Body of pancreas (tissue), 4 donors: Measurements from ENCODE around the gene ZNF335. TPM values are rescaled to one million over a fixed set of nuclear protein-coding genes. Genes with fewer than 3 reads are reported as not detected.
A peak's percentile ranks its signal among the peaks of the same experiment; 100 is the strongest.

Experiments
- ATAC-seq: fragments of 150-250 bp; one replicate; pipeline ENCODE4 v1.9.1; 2016
- DNase-seq, 4 donors: peaks; one replicate each; pipeline ENCODE4 v3.0.0-alpha.2; 2019
- H3K27ac ChIP-seq, 4 donors: fragments of 200-600 bp; sonication (generic); 1 replicate in 3 of 4; 2 replicates in 1 of 4; pipeline versions ENCODE4 v1.5.1 to v1.6.1; 2016 to 2019; ENCODE audit warnings: mild to moderate bottlenecking in 1 of 4, mixed read lengths in 1 of 4, moderate library complexity in 1 of 4
- H3K27me3 ChIP-seq, 2 donors: fragments of 200-600 bp; sonication (generic); one replicate each; pipeline ENCODE4 v1.6.0; 2016; ENCODE audit warnings: mild to moderate bottlenecking in 1 of 2
- H3K36me3 ChIP-seq, 2 donors: fragments of 200-600 bp; sonication (generic); replicated peaks in 1 of 2; 2 replicates each; pipeline ENCODE4 v1.5.1; 2016; ENCODE audit warnings: low read depth in 2 of 2; ENCODE audit not compliant: insufficient read depth in 1 of 2
- H3K4me1 ChIP-seq: fragments of 200-600 bp; sonication (generic); one replicate; pipeline ENCODE4 v1.6.0; 2016
- H3K4me3 ChIP-seq, 2 donors: fragments of 200-600 bp; sonication (generic); 1 replicate in 1 of 2; 2 replicates in 1 of 2; pipeline ENCODE4 v1.5.1; 2016 to 2019
- H3K9me3 ChIP-seq, 3 donors: fragments of 200-600 bp; sonication (generic); 1 replicate in 2 of 3; 2 replicates in 1 of 3; pipeline ENCODE4 v1.5.1; 2016
- POLR2A ChIP-seq, 3 donors: fragments of 450-650 bp; IDR thresholded peaks; one replicate each; pipeline ENCODE4 v1.6.1; 2016; ENCODE audit warnings: antibody characterized with exemption in 3 of 3, mild to moderate bottlenecking in 2 of 3
- WGBS, 2 donors: methylation state at CpG; one replicate each; pipeline ENCODE4 v1.1.5; 2017; 5-methylcytosine and 5-hydroxymethylcytosine counted together
- intact Hi-C: fragments of 100-400 bp; cut with DNase I; formaldehyde crosslinking; loops from one replicate; pipeline ENCODE4 v1.15.1; 2023
- total RNA-seq, 2 donors: library from RNA; depleted of rRNA; stranded (reverse); fragments of >200 nt; gene quantifications; one replicate each; pipeline ENCODE4 v1.1.0, GENCODE V29; 2016
- TF ChIP-seq, protein P1 (sequence below), 7 experiments: fragments of 450-650 bp in 4 of 7; fragments of 200-600 bp in 3 of 7; sonication (generic) in 3 of 7; IDR thresholded peaks; one replicate each; pipeline ENCODE4 v1.5.1; 2016 to 2019; ENCODE audit warnings: antibody characterized with exemption in 7 of 7

ZNF335 gene
- total RNA-seq, 2 donors from 2014 or later = 21.8 to 41.9 TPM

DNA sequence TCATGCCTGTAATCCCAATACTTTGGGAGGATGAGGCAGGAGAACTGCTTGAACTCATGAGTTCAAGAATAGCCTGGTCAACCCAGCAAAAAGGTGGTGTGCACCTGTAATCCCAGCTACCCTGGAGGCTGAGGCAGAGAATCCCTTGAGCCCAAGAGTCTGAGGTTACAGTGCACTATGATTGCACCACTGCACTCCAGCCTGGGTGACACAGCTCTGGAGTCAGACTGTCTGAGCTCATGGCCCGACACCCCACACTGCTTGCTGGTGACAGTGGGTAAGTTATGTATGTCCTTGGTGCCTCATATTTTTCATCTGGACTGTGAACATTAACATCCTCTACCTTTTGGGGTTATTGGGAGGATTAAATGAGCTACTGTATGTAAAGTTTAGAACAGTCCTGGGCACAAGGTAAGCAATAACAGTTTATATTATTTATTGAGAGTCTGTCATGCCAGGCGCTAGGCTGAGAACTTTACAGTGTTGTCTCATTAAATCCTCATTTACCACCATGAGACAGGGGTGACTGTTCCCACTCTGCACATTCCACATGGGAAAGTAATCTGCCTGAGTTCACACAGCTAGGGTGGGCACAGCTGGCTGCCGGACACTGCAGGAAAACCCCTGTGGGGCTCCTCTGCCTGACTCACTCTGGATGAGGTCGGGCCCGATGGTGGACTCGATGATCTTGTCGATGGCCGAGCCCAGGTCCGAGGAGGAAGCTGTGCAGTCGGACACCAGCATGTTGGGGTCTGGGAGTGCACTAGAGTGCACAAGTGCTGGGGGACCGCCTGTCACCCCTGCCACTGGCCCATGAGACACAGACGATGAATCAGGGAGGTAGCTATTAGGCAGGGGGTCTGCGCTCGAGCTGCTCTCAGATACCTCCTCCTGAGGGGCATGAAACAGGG, 2.9 kb downstream of the ZNF335 start:
- intact Hi-C loops = loop anchor here (10.0 kb wide), 1 partner anchor 74 kb away; the partner anchor contains the start of genes CTSA and NEURL2
- TF ChIP-seq POLR2A (IDR thresholded peaks at IDR 0.05) = no peak
- TF ChIP-seq, protein P1, sequence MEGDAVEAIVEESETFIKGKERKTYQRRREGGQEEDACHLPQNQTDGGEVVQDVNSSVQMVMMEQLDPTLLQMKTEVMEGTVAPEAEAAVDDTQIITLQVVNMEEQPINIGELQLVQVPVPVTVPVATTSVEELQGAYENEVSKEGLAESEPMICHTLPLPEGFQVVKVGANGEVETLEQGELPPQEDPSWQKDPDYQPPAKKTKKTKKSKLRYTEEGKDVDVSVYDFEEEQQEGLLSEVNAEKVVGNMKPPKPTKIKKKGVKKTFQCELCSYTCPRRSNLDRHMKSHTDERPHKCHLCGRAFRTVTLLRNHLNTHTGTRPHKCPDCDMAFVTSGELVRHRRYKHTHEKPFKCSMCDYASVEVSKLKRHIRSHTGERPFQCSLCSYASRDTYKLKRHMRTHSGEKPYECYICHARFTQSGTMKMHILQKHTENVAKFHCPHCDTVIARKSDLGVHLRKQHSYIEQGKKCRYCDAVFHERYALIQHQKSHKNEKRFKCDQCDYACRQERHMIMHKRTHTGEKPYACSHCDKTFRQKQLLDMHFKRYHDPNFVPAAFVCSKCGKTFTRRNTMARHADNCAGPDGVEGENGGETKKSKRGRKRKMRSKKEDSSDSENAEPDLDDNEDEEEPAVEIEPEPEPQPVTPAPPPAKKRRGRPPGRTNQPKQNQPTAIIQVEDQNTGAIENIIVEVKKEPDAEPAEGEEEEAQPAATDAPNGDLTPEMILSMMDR (IDR thresholded peaks at IDR 0.05) = no peak
- Histone ChIP-seq H3K9me3 (no peaks in the 10 kb centered on the region), H3K36me3 (peaks cover 6 to 21% of the 10 kb centered on the region in 2 donors), H3K4me1 (peaks cover 26% of the 10 kb centered on the region), H3K4me3 (no peak overlapping the region), H3K27ac (peak overlapping the region in 1 of 4 donors; percentile 2), H3K27me3 (no peaks in the 10 kb centered on the region)
- ATAC-seq (no peak), DNase-seq (peak in 2 of 4 donors; percentile 13 to 20)
- 74 to 79% methylated on average over 12 to 14 of the region's 14 CpGs for WGBS, 2 donors

DNA sequence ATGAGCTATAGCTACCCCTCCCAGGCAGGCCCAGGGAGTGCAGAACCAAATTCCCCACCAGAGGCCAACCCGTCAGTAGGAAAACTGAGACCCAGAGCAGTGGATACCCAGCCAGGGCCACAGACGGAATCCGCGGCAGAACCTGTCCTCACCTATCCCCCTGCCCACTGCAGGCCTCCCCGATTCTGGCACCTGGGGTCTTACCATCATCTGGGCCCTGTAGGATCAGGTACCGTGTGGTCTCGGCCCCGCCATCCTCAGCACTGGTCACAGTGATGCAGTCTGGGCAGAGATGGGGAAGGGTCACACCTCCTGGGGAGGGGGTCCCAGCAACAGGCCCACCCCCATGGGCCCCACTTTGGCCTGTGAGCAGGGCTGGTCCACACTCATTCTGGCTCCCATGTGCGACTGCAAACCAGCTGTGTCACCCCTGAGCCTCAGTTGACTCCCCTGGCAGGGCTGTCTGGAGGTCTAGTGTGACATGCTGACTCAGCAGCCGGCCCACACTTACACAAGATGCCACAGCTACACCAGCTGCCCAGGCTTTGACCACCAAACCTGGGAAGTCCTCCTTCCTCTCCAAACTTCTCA, 3.8 kb downstream of the ZNF335 start:
- WGBS, 2 donors = 90 to 92% methylated on average over 4 to 6 of the region's 10 CpGs
- H3K36me3 ChIP-seq = peaks cover 10 to 21% of the 10 kb centered on the region in 2 donors
- no peaks in the 10 kb centered on the region for H3K27me3 ChIP-seq
- TF ChIP-seq, protein P1 (IDR thresholded peaks at IDR 0.05) = no peak
- no peak for TF ChIP-seq POLR2A (IDR thresholded peaks at IDR 0.05)
- intact Hi-C loops = loop anchor here (10.0 kb wide), 1 partner anchor 73 kb away; the partner anchor contains the start of genes CTSA and NEURL2
- no peaks in the 10 kb centered on the region for H3K9me3 ChIP-seq
- no peak overlapping the region for H3K27ac ChIP-seq
- H3K4me3 ChIP-seq = no peak overlapping the region
- ATAC-seq = no peak
- H3K4me1 ChIP-seq = peaks cover 26% of the 10 kb centered on the region
- peak in 2 of 4 donors; percentile 12 to 14 for DNase-seq

DNA sequence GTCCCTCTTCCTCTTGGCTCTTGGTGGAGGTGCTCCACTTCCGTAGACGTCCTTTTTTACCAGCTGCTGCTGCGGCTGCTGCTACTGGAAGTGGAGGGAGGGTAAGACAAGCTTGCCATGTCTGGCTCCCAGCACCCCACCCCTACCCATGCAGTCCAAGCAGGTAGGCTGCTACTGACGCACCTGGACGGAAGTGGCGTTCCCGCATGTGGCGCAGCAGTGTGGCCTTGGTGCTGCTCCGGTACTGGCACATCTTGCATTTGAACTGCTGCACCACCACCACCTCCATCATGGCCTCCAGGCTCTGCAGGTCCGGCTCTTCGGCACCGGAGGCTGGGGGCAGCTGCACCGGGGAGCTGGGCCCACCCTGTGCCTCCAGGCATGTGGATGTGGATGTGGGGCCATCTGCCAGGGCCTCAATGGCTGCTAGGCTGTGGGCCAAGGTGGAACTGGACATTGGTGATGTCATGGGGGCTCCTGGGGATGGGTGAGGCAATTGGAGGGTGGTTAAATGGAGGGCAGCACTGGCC, 4.4 kb downstream of the ZNF335 start:
- H3K27me3 ChIP-seq = no peaks in the 10 kb centered on the region
- H3K9me3 ChIP-seq = no peaks in the 10 kb centered on the region
- 90 to 98% methylated on average over 8 to 13 of the region's 13 CpGs for WGBS, 2 donors
- ATAC-seq = no peak
- H3K27ac ChIP-seq = no peak overlapping the region
- intact Hi-C loops = loop anchor here (10.0 kb wide), 1 partner anchor 73 kb away; the partner anchor contains the start of genes CTSA and NEURL2
- DNase-seq = peak in 2 of 4 donors; percentile 9 to 10
- TF ChIP-seq, protein P1 (IDR thresholded peaks at IDR 0.05) = no peak
- no peak for TF ChIP-seq POLR2A (IDR thresholded peaks at IDR 0.05)
- H3K4me3 ChIP-seq = no peak overlapping the region
- H3K4me1 ChIP-seq = peaks cover 22% of the 10 kb centered on the region
- H3K36me3 ChIP-seq = peaks cover 10 to 21% of the 10 kb centered on the region in 2 donors

DNA sequence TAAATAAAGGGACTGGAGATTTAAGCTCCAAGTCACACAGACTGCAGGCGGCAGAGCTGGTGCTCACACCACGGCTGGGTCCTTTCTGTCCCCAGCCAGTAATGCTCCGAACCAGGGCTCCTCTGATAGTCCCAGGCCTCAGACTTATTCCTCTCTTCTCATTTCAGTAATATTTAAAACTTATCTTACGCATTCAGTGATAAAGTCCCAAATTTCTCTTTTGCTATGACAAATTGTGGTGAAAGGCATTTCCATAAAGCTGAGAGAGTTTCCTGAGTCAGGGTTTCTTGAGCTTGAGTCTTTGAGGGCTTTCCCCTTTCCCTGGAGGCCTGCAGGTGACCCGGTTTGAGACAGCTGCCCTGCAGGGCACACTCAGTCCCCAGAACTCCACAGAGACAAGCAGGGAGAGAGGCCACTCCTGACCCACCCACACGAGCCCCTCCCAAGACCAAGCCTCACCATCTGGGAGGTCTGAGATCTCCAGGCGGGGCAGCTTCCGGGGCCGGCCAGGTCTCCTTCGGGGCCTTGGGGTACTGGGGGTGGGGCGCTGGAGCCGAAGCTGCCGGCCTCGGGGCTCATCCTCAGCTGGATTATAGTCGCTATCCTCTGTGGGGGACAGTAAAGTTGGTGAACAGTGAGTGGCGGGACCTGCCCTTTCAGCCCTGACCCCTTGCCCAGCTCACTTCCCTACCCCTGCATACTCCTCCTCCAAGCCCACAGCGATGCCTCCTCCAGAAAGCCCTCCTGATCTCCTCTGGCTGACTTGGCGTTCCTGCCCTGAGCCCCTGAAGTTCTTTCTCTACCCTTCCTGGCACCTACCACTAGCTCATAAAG, 6.6 kb downstream of the ZNF335 start:
- H3K27ac ChIP-seq = no peak overlapping the region
- WGBS, 2 donors = 83 to 86% methylated on average over 9 to 18 of the region's 18 CpGs
- peaks cover 10 to 35% of the 10 kb centered on the region in 2 donors for H3K36me3 ChIP-seq
- H3K4me3 ChIP-seq = no peak overlapping the region
- no peak for TF ChIP-seq POLR2A (IDR thresholded peaks at IDR 0.05)
- TF ChIP-seq, protein P1 (IDR thresholded peaks at IDR 0.05) = no peak
- no peak for ATAC-seq
- no peaks in the 10 kb centered on the region for H3K27me3 ChIP-seq
- peak in 2 of 4 donors; percentile 5 to 8 for DNase-seq
- H3K9me3 ChIP-seq = no peaks in the 10 kb centered on the region
- intact Hi-C loops = loop anchor here (10.0 kb wide), 1 partner anchor 71 kb away; the partner anchor contains the start of genes CTSA and NEURL2
- peaks cover 12% of the 10 kb centered on the region for H3K4me1 ChIP-seq
